ENCODE data around the gene PRKCI. TPM values are rescaled to one million over a fixed set of nuclear protein-coding genes. Genes with fewer than 3 reads are reported as not detected.

PRKCI gene
- 60.4 and 74.5 TPM in 2 replicates for total RNA-seq

DNA sequence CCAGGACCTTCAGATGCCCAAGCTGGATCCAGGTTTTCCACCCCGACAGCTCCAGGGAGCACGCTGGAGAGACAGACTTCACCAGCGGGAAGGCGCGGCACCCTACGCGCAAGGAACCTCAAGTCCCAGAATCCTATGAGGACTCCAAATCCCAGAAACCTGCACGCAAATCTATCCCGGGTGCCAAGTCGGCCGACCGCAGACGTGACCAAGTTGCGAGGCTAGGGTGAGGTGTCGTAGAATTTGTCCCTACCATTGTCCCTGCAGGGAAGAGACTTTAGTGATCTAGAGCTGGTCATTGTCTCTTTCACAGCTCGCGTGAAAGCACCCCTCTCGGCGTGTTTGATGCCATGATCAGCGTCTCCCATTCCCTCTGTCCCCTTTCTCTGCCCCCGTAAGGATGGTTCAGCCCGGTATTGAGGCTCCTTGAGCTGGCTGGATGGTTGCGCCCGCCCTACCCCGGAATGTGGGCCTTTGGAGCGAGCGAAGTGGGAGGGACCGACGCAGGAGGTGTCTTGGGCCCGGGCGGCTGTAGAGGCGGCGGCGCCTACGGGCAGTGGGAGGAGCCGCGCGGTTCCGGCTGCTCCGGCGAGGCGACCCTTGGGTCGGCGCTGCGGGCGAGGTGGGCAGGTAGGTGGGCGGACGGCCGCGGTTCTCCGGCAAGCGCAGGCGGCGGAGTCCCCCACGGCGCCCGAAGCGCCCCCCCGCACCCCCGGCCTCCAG, at the start of gene PRKCI:
TSS of gene PRKCI (plus strand) at position 501 of the 723 bp plus-strand sequence. CDS start 246 bp downstream, outside the sequence.

GRCh38 chr3:170180908-170181885, 41.0 kb upstream of the PRKCI start, which contains the start of gene PHC3:
Gene PHC3, minus strand, starts transcription at chr3:170181733. Its CDS starts 18 bp downstream, at chr3:170181715.

Other genes with a start within 250 kb of the PRKCI start
- gene GPR160, start 184.4 kb upstream of the PRKCI start, total RNA-seq: 0.29 and 0.33 TPM in 2 replicates
- gene PHC3, start 40.7 kb upstream of the PRKCI start, total RNA-seq: 31.4 and 32.4 TPM in 2 replicates
- 30.1 and 36.9 TPM in 2 replicates for gene SKIL, start 135.3 kb downstream of the PRKCI start, total RNA-seq
- 211 and 779 TPM in 2 replicates for gene CLDN11, start 196.4 kb downstream of the PRKCI start, total RNA-seq